Measurements from ENCODE around the gene PLA2G6.
"Not testable (repeated sequence)": the region's sequence is repeated elsewhere in the genome, so short reads cannot be mapped to it uniquely, and the experiment has no call there.

Gene PLA2G6

GRCh38 chr22:38126928-38127668 lies 54.5 kb downstream of the PLA2G6 start:
- DNase-seq, result no peak

- no peak for DNase-seq
These were observed 55.9 kb downstream of the PLA2G6 start for GRCh38 chr22:38125751-38126201.

- DNase-seq, result no peak
These were observed 56.5 kb downstream of the PLA2G6 start for GRCh38 chr22:38125038-38125610.

- DNase-seq, result no peak
These were observed 57.2 kb downstream of the PLA2G6 start for GRCh38 chr22:38124236-38124974.

GRCh38 chr22:38122616-38123015 lies 59.0 kb downstream of the PLA2G6 start:
- no peak for DNase-seq

- DNase-seq, result no peak
These were observed 61.1 kb downstream of the PLA2G6 start for GRCh38 chr22:38120359-38121110.

- not testable (repeated sequence) for DNase-seq
These were observed 62.9 kb downstream of the PLA2G6 start for GRCh38 chr22:38118747-38119146.

GRCh38 chr22:38118182-38118581 lies 63.4 kb downstream of the PLA2G6 start:
- no peak for DNase-seq

GRCh38 chr22:38117556-38117955 lies 64.1 kb downstream of the PLA2G6 start:
- not testable (repeated sequence) for DNase-seq

GRCh38 chr22:38115423-38116205 lies 66.0 kb downstream of the PLA2G6 start:
- DNase-seq, result no peak

GRCh38 chr22:38114484-38115398 lies 66.9 kb downstream of the PLA2G6 start:
- DNase-seq, result peak; percentile 26

- no peak for DNase-seq
These were observed 69.2 kb downstream of the PLA2G6 start for GRCh38 chr22:38112381-38112780.

- no peak for DNase-seq
These were observed 69.7 kb downstream of the PLA2G6 start for GRCh38 chr22:38111925-38112355.

- no peak for DNase-seq
These were observed 70.5 kb downstream of the PLA2G6 start for GRCh38 chr22:38110863-38111852.

GRCh38 chr22:38110008-38110862 lies 71.4 kb downstream of the PLA2G6 start, which contains the start of gene BAIAP2L2:
TSS of gene BAIAP2L2 (minus strand) at chr22:38110684. CDS start at chr22:38110525, 159 bp downstream.
- DNase-seq, result no peak

GRCh38 chr22:38109371-38110001 lies 72.1 kb downstream of the PLA2G6 start:
- no peak for DNase-seq

GRCh38 chr22:38108561-38109319 lies 72.9 kb downstream of the PLA2G6 start:
- DNase-seq, result no peak

Data from NCI-H510A (cell line).